Rectal smooth muscle tissue (tissue), 1 donor: ENCODE measurements around the gene HBZ.

Experiments
- H3K27ac ChIP-seq: one replicate; pipeline ENCODE4 v1.7.0; 2013; ENCODE audit warnings: low read depth, low read length, inconsistent platforms
- H3K27me3 ChIP-seq: one replicate; pipeline ENCODE4 v1.7.0; 2013; ENCODE audit warnings: low read length; ENCODE audit not compliant: control insufficient read depth, insufficient read depth
- H3K36me3 ChIP-seq: one replicate; pipeline ENCODE4 v1.7.0; 2013; ENCODE audit warnings: low read length; ENCODE audit not compliant: control insufficient read depth, insufficient read depth
- H3K4me1 ChIP-seq: one replicate; pipeline ENCODE4 v1.7.0; 2013; ENCODE audit warnings: low read length; ENCODE audit not compliant: control insufficient read depth, insufficient read depth
- H3K4me3 ChIP-seq: one replicate; pipeline ENCODE4 v1.7.0; 2013; ENCODE audit warnings: low read length
- H3K9ac ChIP-seq: one replicate; pipeline ENCODE4 v1.7.0; 2013; ENCODE audit warnings: low read length

HBZ gene

GRCh38 chr16:152141-153128 is at the start of gene HBZ:
TSS of gene HBZ (plus strand) at chr16:152644. CDS start at chr16:152910, 266 bp downstream.
- no peak within 1 kb of the TSS for H3K9ac ChIP-seq
- H3K27me3 ChIP-seq = peaks cover 9% of the 10 kb centered on the region
- no peaks in the 10 kb centered on the region for H3K36me3 ChIP-seq
- H3K4me3 ChIP-seq = no peak within 1 kb of the TSS
- no peak within 1 kb of the TSS for H3K27ac ChIP-seq
- H3K4me1 ChIP-seq = peaks cover 5% of the 10 kb centered on the region

DNA sequence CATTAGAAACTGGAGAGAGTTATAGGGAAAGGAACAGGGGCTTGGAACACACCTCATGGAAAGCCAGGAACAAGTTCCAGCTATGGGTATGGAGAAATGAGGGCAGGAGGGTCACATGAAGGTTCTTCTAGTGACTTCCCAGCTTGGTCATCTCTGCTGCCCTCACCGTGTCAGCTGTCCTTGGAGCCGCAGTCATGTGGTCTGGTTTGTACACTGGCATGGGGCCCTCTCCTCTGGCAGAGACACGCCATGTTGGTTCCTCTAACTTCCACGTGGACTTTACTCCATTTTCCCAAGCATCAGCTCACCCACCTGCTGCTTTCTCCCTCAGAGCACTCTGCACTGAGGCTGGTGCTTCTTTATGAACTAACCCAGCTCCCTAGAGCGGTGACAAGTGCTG is 48.1 kb upstream of the HBZ start:
- no peaks in the 10 kb centered on the region for H3K4me1 ChIP-seq
- H3K4me3 ChIP-seq = no peak overlapping the region
- H3K36me3 ChIP-seq = no peaks in the 10 kb centered on the region
- no peaks in the 10 kb centered on the region for H3K27me3 ChIP-seq
- H3K9ac ChIP-seq = no peak overlapping the region
- H3K27ac ChIP-seq = no peak overlapping the region

- H3K27ac ChIP-seq = no peak overlapping the region
- no peaks in the 10 kb centered on the region for H3K4me1 ChIP-seq
- H3K36me3 ChIP-seq = no peaks in the 10 kb centered on the region
- no peak overlapping the region for H3K4me3 ChIP-seq
- H3K27me3 ChIP-seq = no peaks in the 10 kb centered on the region
- H3K9ac ChIP-seq = no peak overlapping the region
Observed at GRCh38 chr16:104928-105327, 47.5 kb upstream of the HBZ start.

GRCh38 chr16:105521-105920 is 46.9 kb upstream of the HBZ start:
- Histone ChIP-seq H3K27ac (no peak overlapping the region), H3K4me1 (no peaks in the 10 kb centered on the region)

GRCh38 chr16:106623-107324 is 45.7 kb upstream of the HBZ start:
- H3K36me3 ChIP-seq = no peaks in the 10 kb centered on the region
- no peak overlapping the region for H3K4me3 ChIP-seq
- H3K9ac ChIP-seq = no peak overlapping the region
- no peaks in the 10 kb centered on the region for H3K4me1 ChIP-seq
- H3K27me3 ChIP-seq = no peaks in the 10 kb centered on the region
- H3K27ac ChIP-seq = no peak overlapping the region

More at GRCh38 chr16:105521-105920, 46.9 kb upstream of the HBZ start:
- Histone ChIP-seq H3K9ac (no peak overlapping the region), H3K4me3 (no peak overlapping the region), H3K36me3 (no peaks in the 10 kb centered on the region), H3K27me3 (no peaks in the 10 kb centered on the region)

GRCh38 chr16:112153-112840 is 40.1 kb upstream of the HBZ start:
- Histone ChIP-seq H3K9ac (no peak overlapping the region), H3K4me1 (no peaks in the 10 kb centered on the region), H3K27me3 (no peaks in the 10 kb centered on the region), H3K27ac (no peak overlapping the region), H3K4me3 (no peak overlapping the region), H3K36me3 (peaks cover 2% of the 10 kb centered on the region)

GRCh38 chr16:114327-114726 is 38.1 kb upstream of the HBZ start:
- H3K36me3 ChIP-seq = peaks cover 2% of the 10 kb centered on the region
- H3K27ac ChIP-seq = no peak overlapping the region
- H3K4me1 ChIP-seq = peaks cover 3% of the 10 kb centered on the region
- no peak overlapping the region for H3K9ac ChIP-seq
- no peaks in the 10 kb centered on the region for H3K27me3 ChIP-seq
- no peak overlapping the region for H3K4me3 ChIP-seq

GRCh38 chr16:116015-116414 is 36.4 kb upstream of the HBZ start:
- Histone ChIP-seq H3K4me3 (no peak overlapping the region), H3K9ac (no peak overlapping the region), H3K27ac (no peak overlapping the region), H3K36me3 (peaks cover 2% of the 10 kb centered on the region), H3K4me1 (peaks cover 3% of the 10 kb centered on the region), H3K27me3 (no peaks in the 10 kb centered on the region)

GRCh38 chr16:117379-118365 is 34.8 kb upstream of the HBZ start:
- Histone ChIP-seq H3K9ac (no peak overlapping the region), H3K27me3 (no peaks in the 10 kb centered on the region), H3K36me3 (peaks cover 2% of the 10 kb centered on the region), H3K4me1 (peaks cover 3% of the 10 kb centered on the region), H3K4me3 (no peak overlapping the region), H3K27ac (no peak overlapping the region)

DNA sequence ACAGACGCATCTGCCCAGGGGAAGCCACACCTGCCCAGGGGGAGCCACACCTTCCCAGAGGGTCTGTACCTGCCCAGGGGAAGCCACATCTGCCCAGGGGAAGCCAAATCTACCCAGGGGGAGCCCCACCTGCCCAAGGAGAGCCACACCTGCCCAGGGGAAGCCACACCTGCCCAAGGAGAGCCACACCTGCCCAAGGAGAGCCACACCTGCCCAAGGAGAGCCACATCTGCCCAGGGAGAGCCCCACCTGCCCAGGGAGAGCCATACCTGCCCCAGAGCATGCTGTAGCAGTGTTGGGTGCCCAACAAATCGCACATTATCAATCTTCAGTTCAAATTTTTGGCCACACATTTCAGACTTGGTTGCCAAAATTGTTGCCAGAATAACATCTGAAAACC is 33.6 kb upstream of the HBZ start:
- Histone ChIP-seq H3K9ac (no peak overlapping the region), H3K27me3 (no peaks in the 10 kb centered on the region), H3K27ac (no peak overlapping the region), H3K4me1 (peaks cover 3% of the 10 kb centered on the region), H3K4me3 (no peak overlapping the region), H3K36me3 (peaks cover 3% of the 10 kb centered on the region)

DNA sequence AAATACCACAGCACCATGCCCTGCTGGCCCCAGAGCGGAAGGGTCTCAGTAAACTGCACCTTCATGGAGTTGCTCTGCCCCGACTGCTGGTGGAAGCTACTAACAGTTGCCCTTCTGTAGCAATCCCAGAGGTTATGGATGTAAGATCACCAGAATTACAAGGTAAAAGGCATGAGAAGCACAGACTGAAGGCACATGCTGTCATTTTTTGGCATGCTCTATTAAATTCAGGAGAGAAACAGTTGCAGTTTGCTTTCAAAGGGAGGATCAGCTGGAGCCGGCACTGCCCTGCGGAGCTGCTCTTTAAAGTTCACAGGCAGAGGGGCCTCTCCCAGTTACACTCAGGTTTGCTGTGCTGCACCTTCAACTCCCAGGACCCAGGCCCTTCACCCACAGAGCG is 33.1 kb upstream of the HBZ start:
- Histone ChIP-seq H3K27me3 (no peaks in the 10 kb centered on the region), H3K4me1 (peaks cover 3% of the 10 kb centered on the region), H3K9ac (no peak overlapping the region), H3K36me3 (peaks cover 3% of the 10 kb centered on the region), H3K4me3 (no peak overlapping the region), H3K27ac (no peak overlapping the region)
